Ovary (tissue), 3 donors: Measurements from ENCODE around the gene GREM1.

Source experiments
- EP300 ChIP-seq: sonication (generic); formaldehyde crosslinking; IDR thresholded peaks from one replicate; pipeline ENCODE4 v1.6.1; 2017; ENCODE audit warnings: antibody characterized with exemption
- POLR2A ChIP-seq: fragments of 450-650 bp; IDR thresholded peaks from one replicate; pipeline ENCODE4 v1.6.1; 2017; ENCODE audit warnings: antibody characterized with exemption, mild to moderate bottlenecking, moderate library complexity
- TF ChIP-seq, protein P1 (sequence below), 3 donors: fragments of 450-650 bp in 2 of 3; fragments of 200-600 bp in 1 of 3; IDR thresholded peaks; one replicate each; pipeline versions ENCODE4 v1.5.1 to v1.8.0; 2016 to 2022; ENCODE audit warnings: antibody characterized with exemption in 3 of 3, mild to moderate bottlenecking in 1 of 3
- donor health status: DM: no; HTN: no; CAD: no.

DNA sequence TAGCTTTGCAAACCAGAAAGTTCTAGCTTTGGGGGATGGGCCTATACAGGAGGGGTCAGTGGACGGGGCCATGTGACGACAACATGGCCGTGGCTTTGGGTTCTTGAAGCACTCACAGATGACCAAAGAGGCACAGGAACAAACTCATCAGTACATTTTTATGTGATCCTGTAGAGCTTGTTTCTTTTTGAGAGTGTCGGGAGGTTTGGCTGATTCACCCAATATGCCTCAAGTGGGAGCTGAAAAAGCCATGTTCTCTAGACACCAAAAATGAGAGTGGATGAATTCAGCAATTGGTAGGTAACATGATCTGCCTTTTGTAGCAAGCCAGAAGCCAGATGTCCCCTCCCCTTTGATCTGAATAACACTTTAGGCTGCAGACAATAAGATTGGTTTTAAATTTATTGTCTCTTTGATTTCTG, 30.1 kb downstream of the GREM1 start:
- TF ChIP-seq, protein P1, sequence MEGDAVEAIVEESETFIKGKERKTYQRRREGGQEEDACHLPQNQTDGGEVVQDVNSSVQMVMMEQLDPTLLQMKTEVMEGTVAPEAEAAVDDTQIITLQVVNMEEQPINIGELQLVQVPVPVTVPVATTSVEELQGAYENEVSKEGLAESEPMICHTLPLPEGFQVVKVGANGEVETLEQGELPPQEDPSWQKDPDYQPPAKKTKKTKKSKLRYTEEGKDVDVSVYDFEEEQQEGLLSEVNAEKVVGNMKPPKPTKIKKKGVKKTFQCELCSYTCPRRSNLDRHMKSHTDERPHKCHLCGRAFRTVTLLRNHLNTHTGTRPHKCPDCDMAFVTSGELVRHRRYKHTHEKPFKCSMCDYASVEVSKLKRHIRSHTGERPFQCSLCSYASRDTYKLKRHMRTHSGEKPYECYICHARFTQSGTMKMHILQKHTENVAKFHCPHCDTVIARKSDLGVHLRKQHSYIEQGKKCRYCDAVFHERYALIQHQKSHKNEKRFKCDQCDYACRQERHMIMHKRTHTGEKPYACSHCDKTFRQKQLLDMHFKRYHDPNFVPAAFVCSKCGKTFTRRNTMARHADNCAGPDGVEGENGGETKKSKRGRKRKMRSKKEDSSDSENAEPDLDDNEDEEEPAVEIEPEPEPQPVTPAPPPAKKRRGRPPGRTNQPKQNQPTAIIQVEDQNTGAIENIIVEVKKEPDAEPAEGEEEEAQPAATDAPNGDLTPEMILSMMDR (IDR thresholded peaks at IDR 0.05) = no peak
- TF ChIP-seq POLR2A (no peak), EP300 (no peak)
